ENCODE measurements around the gene FAM180B. TPM values are rescaled to one million over a fixed set of nuclear protein-coding genes. Genes with fewer than 3 reads are reported as not detected.

FAM180B gene, protein sequence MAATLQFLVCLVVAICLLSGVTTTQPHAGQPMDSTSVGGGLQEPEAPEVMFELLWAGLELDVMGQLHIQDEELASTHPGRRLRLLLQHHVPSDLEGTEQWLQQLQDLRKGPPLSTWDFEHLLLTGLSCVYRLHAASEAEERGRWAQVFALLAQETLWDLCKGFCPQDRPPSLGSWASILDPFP
- 1 to 10 TPM in 1 of 4 donors, under 1 TPM in 3; 0.37 to 1.1 (median 0.68) TPM for total RNA-seq

GRCh38 chr11:47586098-47586855, at the start of gene FAM180B:
FAM180B (plus strand) TSS chr11:47586678; CDS start chr11:47586769, 91 bp downstream.
- H3K4me1 ChIP-seq, result peaks cover 0 to 35% (median 0%) of the 10 kb centered on the region in 3 donors
- 51% methylated on average over 3 of the region's 12 CpGs; no CpG with 5 or more reads in 1 of the 2 donors for WGBS, 2 donors (ENCODE audit: low coverage in 1 of 2)
- H3K27me3 ChIP-seq, result peaks cover 25% of the 10 kb centered on the region
- H3K27ac ChIP-seq, result peak within 1 kb of the TSS in 1 of 4 donors; percentile 11
- H3K36me3 ChIP-seq, result peaks cover 0 to 50% of the 10 kb centered on the region in 2 donors
- no peak within 1 kb of the TSS for H3K4me3 ChIP-seq
- ATAC-seq, result peak; percentile 18
- H3K9me3 ChIP-seq, result peaks cover 0 to 4% (median 0%) of the 10 kb centered on the region in 3 donors
- TF ChIP-seq EP300 (IDR thresholded peaks at IDR 0.05) (no peak), POLR2A (IDR thresholded peaks at IDR 0.05) (no peak), POLR2AphosphoS5 (IDR thresholded peaks at IDR 0.05) (no peak)
- TF ChIP-seq, protein P1, sequence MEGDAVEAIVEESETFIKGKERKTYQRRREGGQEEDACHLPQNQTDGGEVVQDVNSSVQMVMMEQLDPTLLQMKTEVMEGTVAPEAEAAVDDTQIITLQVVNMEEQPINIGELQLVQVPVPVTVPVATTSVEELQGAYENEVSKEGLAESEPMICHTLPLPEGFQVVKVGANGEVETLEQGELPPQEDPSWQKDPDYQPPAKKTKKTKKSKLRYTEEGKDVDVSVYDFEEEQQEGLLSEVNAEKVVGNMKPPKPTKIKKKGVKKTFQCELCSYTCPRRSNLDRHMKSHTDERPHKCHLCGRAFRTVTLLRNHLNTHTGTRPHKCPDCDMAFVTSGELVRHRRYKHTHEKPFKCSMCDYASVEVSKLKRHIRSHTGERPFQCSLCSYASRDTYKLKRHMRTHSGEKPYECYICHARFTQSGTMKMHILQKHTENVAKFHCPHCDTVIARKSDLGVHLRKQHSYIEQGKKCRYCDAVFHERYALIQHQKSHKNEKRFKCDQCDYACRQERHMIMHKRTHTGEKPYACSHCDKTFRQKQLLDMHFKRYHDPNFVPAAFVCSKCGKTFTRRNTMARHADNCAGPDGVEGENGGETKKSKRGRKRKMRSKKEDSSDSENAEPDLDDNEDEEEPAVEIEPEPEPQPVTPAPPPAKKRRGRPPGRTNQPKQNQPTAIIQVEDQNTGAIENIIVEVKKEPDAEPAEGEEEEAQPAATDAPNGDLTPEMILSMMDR (IDR thresholded peaks at IDR 0.05), result no peak

DNA sequence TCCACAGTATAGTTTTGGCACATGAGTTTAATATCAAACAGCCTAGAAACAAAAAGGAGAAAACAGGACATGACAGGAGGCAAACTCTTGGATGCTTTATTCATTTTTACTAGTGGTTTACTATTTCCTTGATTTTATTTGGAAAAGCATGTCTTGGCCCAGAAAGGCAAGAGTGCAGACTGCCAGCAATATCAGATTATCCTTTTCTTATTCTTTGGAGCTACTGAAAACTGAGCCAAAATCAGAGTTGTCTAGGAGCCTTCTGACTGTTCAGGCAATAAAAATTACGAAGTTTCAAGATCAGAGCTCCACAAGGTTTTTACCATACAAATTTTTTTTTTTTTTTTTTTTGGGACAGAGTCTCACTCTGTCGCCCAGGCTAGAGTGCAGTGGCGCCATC, 49.6 kb upstream of the FAM180B start:
- 45 to 49% methylated on average over 3 of the region's 3 CpGs for WGBS, 2 donors (ENCODE audit: low coverage in 1 of 2)
- H3K27me3 ChIP-seq, result no peaks in the 10 kb centered on the region
- H3K9me3 ChIP-seq, result no peaks in the 10 kb centered on the region
- H3K36me3 ChIP-seq, result peaks cover 0 to 6% of the 10 kb centered on the region in 2 donors
- ATAC-seq, result no peak
- TF ChIP-seq POLR2AphosphoS5 (IDR thresholded peaks at IDR 0.05) (no peak), POLR2A (IDR thresholded peaks at IDR 0.05) (no peak), EP300 (IDR thresholded peaks at IDR 0.05) (no peak)
- TF ChIP-seq, protein P1 (IDR thresholded peaks at IDR 0.05), result no peak
- H3K27ac ChIP-seq, result peak overlapping the region in 2 of 4 donors; percentile 15 to 16
- no peak overlapping the region for H3K4me3 ChIP-seq
- H3K4me1 ChIP-seq, result peaks cover 21 to 96% (median 52%) of the 10 kb centered on the region in 3 donors

DNA sequence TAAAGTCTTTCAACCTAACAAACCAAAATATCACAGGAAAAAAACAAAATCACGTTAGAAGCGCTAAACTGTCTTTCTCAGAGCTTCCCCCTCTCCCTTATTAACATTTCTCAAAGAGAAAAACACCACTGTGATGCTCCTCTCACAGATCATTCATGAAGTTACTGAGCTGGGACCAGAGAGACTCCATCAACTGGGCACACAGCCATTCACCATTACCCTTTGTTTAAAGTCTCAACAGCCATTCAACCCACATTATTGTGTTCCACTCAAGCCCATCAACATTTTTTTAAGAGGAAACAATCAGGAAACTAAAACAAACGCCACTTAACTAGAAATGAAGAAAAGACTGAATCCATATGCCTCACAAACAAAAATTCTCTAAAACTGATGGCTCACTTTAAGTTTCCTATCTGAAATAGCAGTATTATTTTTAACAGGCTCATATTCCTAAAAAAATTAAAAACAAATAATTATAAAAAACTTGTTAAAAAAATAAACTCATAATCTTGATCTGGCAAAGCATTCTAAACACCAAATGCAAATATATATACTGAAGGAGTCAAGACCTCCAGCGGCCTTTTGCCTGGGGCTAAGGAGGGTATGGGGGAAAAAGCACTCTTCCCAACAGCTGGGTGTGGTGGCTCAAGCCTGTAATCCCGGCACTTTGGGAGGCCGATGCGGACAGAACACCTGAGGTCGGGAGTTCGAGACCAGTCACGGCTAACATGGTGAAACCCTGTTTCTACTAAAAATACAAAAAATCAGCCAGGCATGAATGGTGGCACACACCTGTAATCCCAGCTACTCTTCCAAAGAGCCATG, 47.5 kb upstream of the FAM180B start:
- Histone ChIP-seq H3K27me3 (no peaks in the 10 kb centered on the region), H3K4me3 (no peak overlapping the region), H3K27ac (peak overlapping the region in 3 of 4 donors; percentile 0 to 41 (median 7)), H3K9me3 (no peaks in the 10 kb centered on the region), H3K36me3 (peaks cover 0 to 6% of the 10 kb centered on the region in 2 donors), H3K4me1 (peaks cover 10 to 96% (median 38%) of the 10 kb centered on the region in 3 donors)
- 49 to 66% methylated on average over 8 to 10 of the region's 10 CpGs for WGBS, 2 donors (ENCODE audit: low coverage in 1 of 2)
- ATAC-seq, result no peak
- TF ChIP-seq POLR2A (IDR thresholded peaks at IDR 0.05), result no peak
- TF ChIP-seq, protein P1 (IDR thresholded peaks at IDR 0.05), result no peak
- no peak for TF ChIP-seq POLR2AphosphoS5 (IDR thresholded peaks at IDR 0.05)
- no peak for TF ChIP-seq EP300 (IDR thresholded peaks at IDR 0.05)

GRCh38 chr11:47539681-47540039, 46.8 kb upstream of the FAM180B start:
- no peaks in the 10 kb centered on the region for H3K27me3 ChIP-seq
- peak overlapping the region in 2 of 4 donors; percentile 0 to 41 for H3K27ac ChIP-seq
- TF ChIP-seq, protein P1 (IDR thresholded peaks at IDR 0.05), result no peak
- TF ChIP-seq POLR2A (IDR thresholded peaks at IDR 0.05) (no peak), POLR2AphosphoS5 (IDR thresholded peaks at IDR 0.05) (no peak), EP300 (IDR thresholded peaks at IDR 0.05) (no peak)
- no peak for ATAC-seq
- no peak overlapping the region for H3K4me3 ChIP-seq
- peaks cover 11 to 96% (median 32%) of the 10 kb centered on the region in 3 donors for H3K4me1 ChIP-seq
- H3K36me3 ChIP-seq, result peaks cover 0 to 6% of the 10 kb centered on the region in 2 donors
- WGBS, 2 donors (ENCODE audit: low coverage in 1 of 2), result 46 to 47% methylated on average over 2 of the region's 2 CpGs
- no peaks in the 10 kb centered on the region for H3K9me3 ChIP-seq
